Thoracic aorta (tissue), 2 donors: ENCODE results near the gene DRC1. TPM values are rescaled to one million over a fixed set of nuclear protein-coding genes. Genes with fewer than 3 reads are reported as not detected.

ENCODE experiments used
- ATAC-seq: fragments of 150-250 bp; one replicate; pipeline ENCODE4 v1.8.0; 2017; ENCODE audit warnings: low read depth; ENCODE audit not compliant: insufficient number of reproducible peaks, low FRiP score
- DNase-seq: peaks from one replicate; pipeline ENCODE4 v3.0.0-alpha.2; 2020; ENCODE audit warnings: low spot score
- H3K27ac ChIP-seq, 2 donors: fragments of 200-600 bp; sonication (generic); 1 replicate in 1 of 2; 2 replicates in 1 of 2; pipeline ENCODE4 v1.5.1; 2016; ENCODE audit warnings: mild to moderate bottlenecking in 2 of 2, moderate library complexity in 2 of 2
- H3K27me3 ChIP-seq: fragments of 200-600 bp; sonication (generic); replicated peaks from 2 replicates; pipeline ENCODE4 v1.6.0; 2016; ENCODE audit warnings: mild to moderate bottlenecking; ENCODE audit not compliant: insufficient read depth
- H3K36me3 ChIP-seq: fragments of 200-600 bp; sonication (generic); one replicate; pipeline ENCODE4 v1.5.1; 2016
- H3K4me1 ChIP-seq, 2 donors: fragments of 200-600 bp; sonication (generic); 1 replicate in 1 of 2; 2 replicates in 1 of 2; pipeline versions ENCODE4 v1.5.1 to v1.6.0; 2016; ENCODE audit warnings: low read depth in 2 of 2, mild to moderate bottlenecking in 1 of 2; ENCODE audit not compliant: control insufficient read depth in 1 of 2
- H3K4me3 ChIP-seq: fragments of 200-600 bp; sonication (generic); 2 replicates; pipeline ENCODE4 v1.5.1; 2016; ENCODE audit warnings: mild to moderate bottlenecking
- H3K9me3 ChIP-seq: fragments of 200-600 bp; sonication (generic); 2 replicates; pipeline ENCODE4 v1.5.1; 2016
- CTCF ChIP-seq: fragments of 200-600 bp; sonication (generic); IDR thresholded peaks from one replicate; pipeline ENCODE4 v1.5.1; 2019; ENCODE audit warnings: antibody characterized with exemption
- total RNA-seq, 2 donors: library from RNA; depleted of rRNA; stranded (reverse); fragments of >200 nt; gene quantifications; one replicate each; pipeline versions ENCODE4 v1.1.0 to v1.2.3, GENCODE V29; 2016

DRC1 gene
- total RNA-seq, 2 donors from 2014 or later: not detected

- TF ChIP-seq CTCF: no peak
- Histone ChIP-seq H3K4me3 (no peak overlapping the region), H3K9me3 (no peaks in the 10 kb centered on the region), H3K27ac (no peak overlapping the region), H3K4me1 (no peaks in the 10 kb centered on the region), H3K27me3 (no peaks in the 10 kb centered on the region), H3K36me3 (no peaks in the 10 kb centered on the region)
- no peak for ATAC-seq
- DNase-seq: no peak
Measured at GRCh38 chr2:26483957-26484565, 82.3 kb downstream of the DRC1 start.

GRCh38 chr2:26484579-26484978, 82.9 kb downstream of the DRC1 start:
- H3K4me1 ChIP-seq: no peaks in the 10 kb centered on the region
- no peaks in the 10 kb centered on the region for H3K9me3 ChIP-seq
- TF ChIP-seq CTCF: no peak
- H3K4me3 ChIP-seq: no peak overlapping the region
- H3K27ac ChIP-seq: no peak overlapping the region
- no peaks in the 10 kb centered on the region for H3K36me3 ChIP-seq
- DNase-seq (no peak), ATAC-seq (no peak)
- no peaks in the 10 kb centered on the region for H3K27me3 ChIP-seq

GRCh38 chr2:26485099-26485498, 83.4 kb downstream of the DRC1 start:
- Histone ChIP-seq H3K27me3 (no peaks in the 10 kb centered on the region), H3K36me3 (no peaks in the 10 kb centered on the region), H3K27ac (no peak overlapping the region), H3K4me3 (no peak overlapping the region), H3K9me3 (no peaks in the 10 kb centered on the region), H3K4me1 (no peaks in the 10 kb centered on the region)
- ATAC-seq (no peak), DNase-seq (no peak)
- no peak for TF ChIP-seq CTCF

GRCh38 chr2:26485725-26486418, 84.2 kb downstream of the DRC1 start:
- ATAC-seq: no peak
- no peak for TF ChIP-seq CTCF
- Histone ChIP-seq H3K4me1 (no peaks in the 10 kb centered on the region), H3K4me3 (no peak overlapping the region), H3K27ac (no peak overlapping the region), H3K9me3 (no peaks in the 10 kb centered on the region), H3K27me3 (no peaks in the 10 kb centered on the region), H3K36me3 (no peaks in the 10 kb centered on the region)
- no peak for DNase-seq

GRCh38 chr2:26486789-26487188, 85.1 kb downstream of the DRC1 start:
- Histone ChIP-seq H3K9me3 (no peaks in the 10 kb centered on the region), H3K27me3 (no peaks in the 10 kb centered on the region), H3K36me3 (no peaks in the 10 kb centered on the region), H3K4me3 (no peak overlapping the region), H3K4me1 (no peaks in the 10 kb centered on the region), H3K27ac (no peak overlapping the region)
- TF ChIP-seq CTCF: no peak
- ATAC-seq (no peak), DNase-seq (no peak)
